IPS-15b (cell line): ENCODE measurements around the gene NTF3.

Experiments
- H3K27me3 ChIP-seq: one replicate; pipeline ENCODE4 v1.6.1; 2013; ENCODE audit warnings: low read length; ENCODE audit not compliant: control insufficient read depth, insufficient read depth
- H3K36me3 ChIP-seq: one replicate; pipeline ENCODE4 v1.6.1; 2013; ENCODE audit warnings: low read length; ENCODE audit not compliant: control insufficient read depth, insufficient read depth
- H3K4me1 ChIP-seq: one replicate; pipeline ENCODE4 v1.6.1; 2013; ENCODE audit warnings: mild to moderate bottlenecking, low read length; ENCODE audit not compliant: control insufficient read depth, insufficient read depth
- H3K4me3 ChIP-seq: one replicate; pipeline ENCODE4 v1.5.1; 2013; ENCODE audit warnings: low read depth, low read length
- H3K9ac ChIP-seq: one replicate; pipeline ENCODE4 v1.6.1; 2013; ENCODE audit warnings: low read depth, mild to moderate bottlenecking, low read length
- H3K9me3 ChIP-seq: one replicate; pipeline ENCODE4 v1.6.1; 2013; ENCODE audit warnings: mild to moderate bottlenecking, low read length; ENCODE audit not compliant: control insufficient read depth, insufficient read depth

NTF3 gene

DNA sequence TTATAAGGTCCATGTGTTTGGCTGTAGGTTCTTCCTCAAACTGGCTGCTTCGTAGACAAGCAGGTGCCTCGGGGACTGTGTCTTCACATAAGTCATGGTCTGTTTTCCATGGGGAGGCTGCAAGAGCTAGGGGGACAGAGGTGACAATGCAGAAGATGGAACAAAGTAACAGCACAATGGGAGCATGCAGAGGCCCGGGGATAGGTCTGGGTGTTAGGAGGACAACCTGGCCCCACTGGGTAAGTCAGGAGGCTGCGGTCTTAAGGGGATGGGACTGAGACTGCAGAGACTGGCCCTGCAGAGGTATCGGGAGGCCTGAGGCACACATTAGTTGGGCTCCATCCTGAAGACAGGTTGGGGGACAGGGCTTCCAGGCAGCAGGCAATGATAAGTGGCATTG, 88.9 kb downstream of the NTF3 start:
- Histone ChIP-seq H3K9me3 (no peaks in the 10 kb centered on the region), H3K27me3 (peaks cover 2% of the 10 kb centered on the region)

DNA sequence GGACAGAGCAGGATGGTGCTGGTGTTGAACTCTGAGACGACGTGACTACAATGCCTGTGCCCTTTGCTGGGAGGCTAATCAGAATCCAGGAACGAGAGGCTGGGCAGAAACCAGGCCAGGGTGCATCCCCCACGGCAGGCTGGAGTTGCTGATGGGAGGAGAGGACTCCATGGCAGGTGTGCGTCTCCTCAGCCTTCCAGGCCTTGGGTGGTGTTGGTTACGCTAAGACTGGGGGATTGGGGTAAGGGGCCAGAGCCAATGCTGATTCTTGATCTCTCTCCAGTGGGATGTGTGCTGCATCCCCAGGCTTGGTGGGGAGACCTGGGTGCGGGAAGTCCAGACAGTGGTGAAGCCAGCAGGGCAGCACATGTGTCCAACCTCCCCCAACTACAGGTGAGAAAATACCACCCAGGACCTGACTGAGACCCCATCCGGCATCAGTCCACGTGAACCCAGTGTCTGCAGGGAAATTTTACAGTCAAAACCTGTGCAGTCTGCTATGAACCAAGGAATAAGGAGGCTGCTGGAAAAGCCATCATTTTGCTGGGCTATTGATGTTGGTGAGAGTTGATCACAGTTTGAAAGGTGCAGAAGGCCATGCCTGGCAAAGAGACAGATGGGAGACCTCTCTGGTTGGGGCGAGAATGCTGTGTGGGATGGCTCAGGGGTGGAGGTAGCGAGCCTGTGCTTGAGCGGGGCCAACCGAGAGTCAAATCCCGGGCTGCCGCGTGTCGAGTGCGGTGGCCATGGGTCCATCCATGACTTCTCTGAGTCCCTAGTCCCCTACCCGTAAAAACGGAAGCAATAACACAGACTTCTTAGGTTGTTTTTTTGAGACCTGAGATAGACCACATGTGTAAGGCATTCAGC, 89.8 kb downstream of the NTF3 start:
- no peaks in the 10 kb centered on the region for H3K36me3 ChIP-seq
- no peak overlapping the region for H3K9ac ChIP-seq
- no peaks in the 10 kb centered on the region for H3K9me3 ChIP-seq
- H3K4me1 ChIP-seq, result peaks cover 5% of the 10 kb centered on the region
- peaks cover 2% of the 10 kb centered on the region for H3K27me3 ChIP-seq
- H3K4me3 ChIP-seq, result no peak overlapping the region

More for the DNA sequence above, 88.9 kb downstream of the NTF3 start:
- Histone ChIP-seq H3K36me3 (no peaks in the 10 kb centered on the region), H3K4me1 (peaks cover 5% of the 10 kb centered on the region), H3K9ac (no peak overlapping the region), H3K4me3 (no peak overlapping the region)

DNA sequence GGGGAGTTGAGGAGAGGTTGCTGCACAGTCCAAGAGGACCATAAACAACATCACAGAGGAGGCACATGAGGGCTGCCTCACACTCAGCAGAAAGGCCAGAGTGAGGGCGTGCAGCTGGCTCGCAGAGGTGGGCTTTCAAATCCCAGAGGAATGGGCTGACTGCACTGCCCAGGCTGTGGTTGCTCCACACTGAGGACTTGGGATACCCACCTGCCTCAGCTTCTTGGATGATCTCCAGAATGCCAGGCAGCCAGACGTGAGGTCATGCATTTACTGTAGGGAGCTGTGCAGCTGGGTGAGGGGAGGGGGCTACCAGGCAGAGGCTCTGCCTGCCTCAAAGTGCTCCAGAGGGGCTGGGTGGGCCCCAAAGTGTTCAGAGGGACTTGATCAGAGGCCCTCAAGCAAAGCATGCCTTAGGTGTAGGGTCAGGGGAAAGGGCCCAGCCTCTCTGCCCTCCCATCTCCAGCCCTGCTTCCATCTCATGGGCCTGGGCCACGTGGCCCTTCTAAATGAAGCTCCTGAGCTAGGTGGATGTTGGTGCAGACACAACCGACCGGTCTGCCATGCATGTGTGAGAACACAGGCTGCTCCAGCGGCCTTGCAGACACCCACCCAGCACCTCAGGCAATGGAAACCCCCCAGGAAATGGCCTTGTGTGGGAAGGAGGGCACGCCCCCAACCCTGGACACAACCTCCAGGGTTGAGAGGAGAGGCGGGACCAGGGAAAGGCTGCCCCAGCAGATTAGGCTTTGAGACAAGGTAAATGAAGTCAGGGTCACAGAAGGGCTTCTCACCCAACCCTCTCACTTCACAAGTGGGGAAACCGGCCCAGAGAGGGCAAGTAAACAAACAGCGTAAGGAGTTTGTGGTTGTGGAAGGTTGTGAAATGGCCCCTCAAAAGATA, 90.8 kb downstream of the NTF3 start:
- H3K9me3 ChIP-seq, result no peaks in the 10 kb centered on the region
- peaks cover 2% of the 10 kb centered on the region for H3K27me3 ChIP-seq
- H3K36me3 ChIP-seq, result no peaks in the 10 kb centered on the region
- H3K4me3 ChIP-seq, result no peak overlapping the region
- no peak overlapping the region for H3K9ac ChIP-seq
- H3K4me1 ChIP-seq, result peaks cover 3% of the 10 kb centered on the region

DNA sequence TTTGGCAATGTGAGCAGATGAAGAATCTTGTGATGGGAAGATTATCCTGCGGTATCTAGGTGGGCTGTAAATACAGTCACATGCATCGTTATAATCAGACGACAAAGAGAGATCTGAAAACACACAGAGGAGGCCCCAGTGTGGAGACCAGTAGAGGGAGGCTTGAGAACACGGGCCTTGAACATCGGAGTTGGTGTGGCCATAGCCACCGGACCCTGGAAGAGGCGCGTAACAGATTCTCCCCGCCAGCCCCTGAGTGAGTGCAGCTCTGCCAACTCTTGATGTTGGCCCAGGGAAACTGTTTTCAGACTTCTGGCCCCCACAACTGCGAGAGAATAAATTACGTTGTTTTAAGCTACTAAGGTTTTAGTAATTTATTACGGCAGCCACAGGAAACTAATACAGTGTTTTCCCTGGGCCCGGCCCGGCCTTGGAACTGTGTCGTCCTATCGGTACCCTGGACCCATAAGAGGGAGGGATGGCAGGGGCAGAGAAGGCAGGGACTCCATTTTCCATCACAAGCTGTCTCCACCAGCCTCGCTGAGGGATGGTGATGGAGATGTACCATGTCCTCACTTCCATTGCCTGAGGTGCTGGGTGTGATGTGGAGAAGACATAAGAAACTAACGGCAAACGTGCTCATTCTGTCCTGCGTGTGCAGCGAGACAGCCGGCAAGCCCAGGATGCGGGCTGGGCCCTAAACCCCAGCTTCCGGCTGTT, 91.6 kb downstream of the NTF3 start:
- H3K4me3 ChIP-seq, result no peak overlapping the region

DNA sequence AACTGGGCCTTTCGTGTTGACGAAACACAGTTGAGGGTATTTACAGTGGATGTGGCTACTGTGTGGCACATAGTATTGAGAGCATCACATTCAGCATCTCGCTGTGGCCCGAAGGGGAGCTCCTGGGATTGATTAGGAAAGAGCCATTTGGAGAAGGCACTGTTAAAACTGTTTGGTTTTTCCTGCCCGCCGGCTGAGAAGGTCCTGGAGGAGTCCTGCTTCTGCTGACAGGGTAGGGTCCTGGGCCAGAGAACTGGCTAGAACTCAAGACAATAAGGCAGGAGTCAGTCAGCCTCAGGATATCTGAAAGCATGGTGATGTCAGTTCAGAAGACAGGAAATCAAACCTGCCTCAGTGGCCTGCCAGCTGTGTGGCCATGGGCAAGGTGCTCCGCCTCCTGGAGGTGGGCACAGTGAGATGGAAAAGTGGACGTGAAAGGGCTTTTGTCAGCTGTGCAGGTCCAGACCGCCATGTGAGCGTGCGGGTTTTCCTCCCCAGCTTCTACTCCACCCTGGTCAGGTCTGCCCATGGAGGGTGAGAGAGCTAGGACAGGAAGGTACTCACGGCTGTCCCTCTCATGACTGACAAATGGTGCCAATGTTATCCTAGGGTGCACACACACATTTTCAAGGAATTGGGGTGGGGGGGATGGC, 92.3 kb downstream of the NTF3 start:
- peaks cover 2% of the 10 kb centered on the region for H3K27me3 ChIP-seq
- no peak overlapping the region for H3K4me3 ChIP-seq
- H3K9me3 ChIP-seq, result no peaks in the 10 kb centered on the region
- H3K4me1 ChIP-seq, result no peaks in the 10 kb centered on the region
- no peak overlapping the region for H3K9ac ChIP-seq
- no peaks in the 10 kb centered on the region for H3K36me3 ChIP-seq

More for the DNA sequence above, 91.6 kb downstream of the NTF3 start:
- Histone ChIP-seq H3K36me3 (no peaks in the 10 kb centered on the region), H3K9me3 (no peaks in the 10 kb centered on the region), H3K4me1 (no peaks in the 10 kb centered on the region), H3K9ac (no peak overlapping the region), H3K27me3 (peaks cover 2% of the 10 kb centered on the region)

DNA sequence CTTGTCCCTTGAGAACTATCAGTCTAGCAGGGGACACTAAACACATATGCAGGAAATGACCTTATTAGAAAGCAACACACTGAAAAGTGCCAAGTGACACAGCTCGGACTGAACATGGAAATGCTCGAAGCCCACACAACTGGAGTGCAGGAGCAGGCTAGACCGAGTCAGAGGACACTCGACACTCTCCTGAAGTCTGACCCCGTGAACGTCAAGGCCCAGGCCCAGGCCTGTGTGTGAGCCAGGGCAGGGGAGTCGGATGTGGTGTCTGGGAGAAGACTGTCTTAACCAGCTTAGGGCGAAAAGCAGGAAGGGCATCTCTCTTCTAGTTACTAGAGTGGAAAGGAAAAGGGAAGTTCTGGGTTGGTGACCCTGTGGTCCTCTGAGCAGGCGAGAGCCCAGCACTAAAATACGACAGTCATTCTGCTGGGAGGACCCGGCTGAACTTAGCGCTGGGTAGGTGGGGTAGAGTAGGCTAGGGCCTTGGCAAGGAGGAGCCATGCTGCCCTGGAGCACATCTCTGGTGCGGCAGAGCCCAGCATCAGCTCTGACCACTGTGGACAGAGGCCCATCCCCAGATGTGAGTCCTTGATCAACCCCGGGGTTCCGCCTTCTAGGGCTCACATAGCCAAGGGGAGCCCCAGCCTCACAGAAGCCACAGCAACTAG, 93.0 kb downstream of the NTF3 start:
- H3K4me3 ChIP-seq, result no peak overlapping the region
- H3K36me3 ChIP-seq, result no peaks in the 10 kb centered on the region
- H3K4me1 ChIP-seq, result no peaks in the 10 kb centered on the region
- no peaks in the 10 kb centered on the region for H3K9me3 ChIP-seq
- H3K9ac ChIP-seq, result no peak overlapping the region
- no peaks in the 10 kb centered on the region for H3K27me3 ChIP-seq

DNA sequence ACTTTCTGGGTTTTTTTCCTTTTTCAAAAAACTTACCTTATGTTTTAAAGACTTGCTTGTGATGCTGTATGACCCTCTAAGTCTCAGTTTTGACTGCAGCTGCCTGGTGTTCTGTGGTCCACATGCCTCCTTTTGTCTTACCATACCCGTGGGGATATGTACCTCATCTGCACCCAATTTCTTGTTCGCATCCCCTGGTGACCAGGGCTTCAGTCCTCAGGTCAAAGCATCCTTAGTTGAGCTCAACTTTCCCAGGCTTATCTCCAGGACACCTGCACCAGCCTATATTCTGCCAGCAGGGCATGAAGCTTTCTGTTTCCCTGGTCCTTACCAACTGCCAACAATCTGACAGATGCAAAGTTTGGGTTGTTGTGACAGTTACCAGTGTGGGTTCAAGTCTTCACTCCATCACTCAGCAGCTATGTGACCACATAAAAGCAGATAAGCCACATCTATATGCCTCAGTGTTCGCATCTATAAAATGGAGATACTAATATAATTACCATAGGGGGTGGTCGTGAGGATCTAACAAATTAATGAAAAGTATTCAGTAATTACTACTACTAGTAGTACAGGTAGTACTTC, 94.0 kb downstream of the NTF3 start:
- no peak overlapping the region for H3K4me3 ChIP-seq
- no peak overlapping the region for H3K9ac ChIP-seq
- H3K27me3 ChIP-seq, result no peaks in the 10 kb centered on the region
- no peaks in the 10 kb centered on the region for H3K9me3 ChIP-seq
- H3K36me3 ChIP-seq, result no peaks in the 10 kb centered on the region
- no peaks in the 10 kb centered on the region for H3K4me1 ChIP-seq

DNA sequence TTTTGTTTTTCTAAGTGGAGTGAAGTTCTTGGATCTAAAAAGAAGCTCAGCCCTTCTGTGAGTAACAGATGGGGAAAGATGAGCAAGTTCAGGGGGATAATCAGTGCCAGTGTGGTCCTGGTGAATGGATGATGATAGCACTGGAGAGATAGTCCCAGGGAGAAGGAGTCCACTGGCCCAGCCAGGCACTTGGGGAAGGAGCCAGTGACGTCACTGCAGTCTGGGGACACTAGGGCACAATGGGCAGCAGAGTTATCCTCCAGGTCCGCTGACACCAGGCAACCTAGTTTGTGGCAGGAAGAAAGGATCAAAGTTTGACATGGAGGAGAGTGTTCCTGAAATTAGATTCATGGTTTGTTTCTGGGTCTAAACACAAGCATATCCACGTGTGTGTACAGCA, 101.5 kb downstream of the NTF3 start:
- H3K4me3 ChIP-seq, result no peak overlapping the region
- H3K4me1 ChIP-seq, result peaks cover 6% of the 10 kb centered on the region
- H3K9ac ChIP-seq, result no peak overlapping the region
- H3K27me3 ChIP-seq, result peaks cover 5% of the 10 kb centered on the region
- H3K36me3 ChIP-seq, result no peaks in the 10 kb centered on the region
- no peaks in the 10 kb centered on the region for H3K9me3 ChIP-seq

DNA sequence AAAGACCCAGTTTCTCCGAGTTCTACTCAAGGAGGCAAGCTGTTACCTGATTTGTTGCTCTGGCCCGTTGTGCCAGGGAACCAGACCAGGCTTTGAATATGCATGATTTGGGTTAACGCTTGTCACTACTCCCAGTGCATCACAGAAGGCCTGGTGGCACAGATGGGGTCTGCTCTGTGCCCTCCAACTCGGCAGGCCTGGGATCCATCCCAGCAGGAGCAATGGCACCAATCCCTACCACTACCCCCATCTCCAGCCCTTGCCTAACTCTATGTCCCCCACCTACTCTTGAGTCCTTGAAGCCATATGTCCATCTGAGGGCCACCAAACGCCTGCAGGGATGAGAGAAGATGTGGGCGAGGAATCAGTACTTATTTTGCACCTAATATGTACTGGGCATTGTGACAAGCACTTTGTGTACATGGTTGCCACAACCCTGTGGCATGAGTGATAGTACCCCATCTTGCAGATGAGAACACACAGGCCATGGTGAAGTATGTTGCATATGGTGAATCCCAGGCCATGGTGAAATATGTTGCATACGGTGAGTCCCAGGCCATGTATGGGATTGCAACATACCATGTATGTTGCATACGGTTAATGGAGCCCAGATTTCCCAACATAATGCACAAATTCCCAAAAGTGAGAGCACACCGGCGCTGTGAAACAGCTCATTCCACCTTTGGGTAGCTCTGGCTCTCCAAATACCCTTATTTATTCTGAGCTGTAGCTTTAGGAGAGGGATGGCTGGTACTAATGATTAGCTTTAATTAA, 102.7 kb downstream of the NTF3 start:
- peaks cover 5% of the 10 kb centered on the region for H3K27me3 ChIP-seq
- H3K4me1 ChIP-seq, result peaks cover 6% of the 10 kb centered on the region
- no peak overlapping the region for H3K4me3 ChIP-seq
- no peaks in the 10 kb centered on the region for H3K36me3 ChIP-seq
- no peak overlapping the region for H3K9ac ChIP-seq
- H3K9me3 ChIP-seq, result no peaks in the 10 kb centered on the region

DNA sequence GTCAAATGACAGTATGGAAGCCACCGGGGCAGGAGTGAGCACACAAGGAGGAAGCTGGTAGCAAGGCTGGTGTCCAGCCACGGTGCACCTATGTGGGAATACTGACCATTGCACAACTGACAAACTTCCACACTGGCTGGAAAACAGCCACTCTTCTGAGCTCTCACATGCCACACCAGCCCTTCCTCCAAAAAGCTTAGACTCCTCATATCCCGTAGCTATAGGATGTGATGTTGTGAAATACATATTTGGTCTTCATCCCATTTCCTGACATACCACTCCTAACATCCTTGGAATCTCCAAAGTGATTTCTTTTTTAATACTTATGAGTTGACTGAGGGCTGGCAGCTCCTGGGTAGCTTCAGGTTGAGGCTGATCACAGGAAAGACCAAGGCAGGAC, 103.6 kb downstream of the NTF3 start:
- Histone ChIP-seq H3K9me3 (no peaks in the 10 kb centered on the region), H3K36me3 (no peaks in the 10 kb centered on the region), H3K27me3 (peaks cover 5% of the 10 kb centered on the region)

More for the DNA sequence above, 103.6 kb downstream of the NTF3 start:
- peaks cover 6% of the 10 kb centered on the region for H3K4me1 ChIP-seq
- H3K9ac ChIP-seq, result no peak overlapping the region
- no peak overlapping the region for H3K4me3 ChIP-seq
